Inflammatory macrophage treated with lipopolysaccharide for 4 hours (primary cell): ENCODE results near the gene HAL.
A peak's percentile ranks its signal among the peaks of the same experiment; 100 is the strongest.

Experiments
- DNase-seq: peaks from one replicate; pipeline ENCODE4 v3.0.0-alpha.2; 2020

Gene HAL

GRCh38 chr12:96014943-96015599 is 18.9 kb upstream of the HAL start:
- DNase-seq, result no peak

DNA sequence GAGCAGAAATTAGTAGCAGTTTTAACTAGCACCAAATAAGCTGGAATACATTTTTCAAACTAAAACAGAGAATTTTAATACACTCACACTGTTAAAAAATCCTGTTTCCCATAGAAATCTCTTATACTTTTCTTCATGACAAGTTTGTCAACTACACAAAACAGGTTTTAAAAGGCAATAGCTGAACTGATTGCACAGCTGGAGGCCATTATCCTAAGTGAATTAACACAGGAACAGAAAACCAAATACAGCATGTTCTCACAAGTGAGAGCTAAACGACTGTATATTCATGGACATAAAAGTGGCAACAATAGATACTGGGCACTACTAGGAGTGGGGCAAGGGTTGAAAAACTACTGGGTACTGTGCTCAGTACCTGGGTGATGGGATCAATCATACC is 11.6 kb upstream of the HAL start:
- no peak for DNase-seq

- no peak for DNase-seq
Observed at GRCh38 chr12:96006727-96007126, 10.6 kb upstream of the HAL start.

DNA sequence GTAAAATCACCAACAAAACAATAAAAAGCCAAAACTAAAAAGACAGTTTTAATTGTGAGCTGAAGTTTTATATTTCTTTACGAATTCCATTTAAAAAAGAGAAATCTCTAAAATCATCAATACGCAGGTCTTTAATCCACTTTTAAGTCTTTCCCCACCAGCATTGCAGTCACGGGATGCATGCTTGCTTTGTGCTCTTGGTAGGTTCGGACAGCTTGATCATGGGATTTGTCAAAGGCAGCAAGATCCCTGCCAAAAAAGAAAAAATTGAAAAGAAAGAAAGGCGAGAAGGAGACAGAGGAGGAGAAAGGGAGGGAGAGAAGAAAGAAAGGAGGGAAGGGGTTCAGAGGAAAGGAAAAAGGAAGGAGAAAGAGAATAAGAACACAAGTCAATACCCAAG is 4.7 kb upstream of the HAL start:
- DNase-seq, result no peak

- no peak for DNase-seq
Observed at GRCh38 chr12:95999484-95999883, 3.3 kb upstream of the HAL start.

GRCh38 chr12:95998611-95999286 is 2.6 kb upstream of the HAL start:
- DNase-seq, result peak; percentile 78

DNA sequence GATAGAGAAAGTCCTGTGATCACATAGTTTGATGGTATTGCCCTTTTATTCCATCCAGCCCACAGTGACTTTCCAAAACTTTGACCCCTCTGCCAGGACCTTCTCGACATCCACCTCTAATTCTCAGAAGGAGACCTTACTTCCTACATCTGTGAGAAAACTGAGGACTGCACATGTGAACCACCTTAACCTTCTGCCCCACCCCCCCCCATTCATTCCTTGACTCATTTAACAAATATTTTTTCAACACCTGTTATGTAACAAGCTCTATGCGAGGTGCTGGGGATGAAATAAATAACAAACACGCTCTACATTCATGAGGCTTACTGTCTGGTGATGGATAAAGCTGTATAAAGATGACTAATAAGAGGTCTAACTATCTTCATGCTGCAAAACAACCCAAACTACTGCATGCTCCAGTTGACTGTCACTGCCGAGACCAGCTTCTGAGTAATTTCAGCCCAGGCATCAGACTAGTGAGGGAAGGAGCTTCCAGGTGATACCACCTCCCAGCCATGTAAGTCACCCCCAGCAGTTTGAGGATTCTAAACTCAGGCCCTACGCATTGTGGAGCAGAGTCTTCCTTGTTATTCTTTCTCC is 1.9 kb upstream of the HAL start:
- DNase-seq, result no peak

GRCh38 chr12:95997276-95997675 is 1.1 kb upstream of the HAL start:
- DNase-seq, result no peak

GRCh38 chr12:95995238-95996031 is 709 bp downstream of the HAL start:
- DNase-seq, result no peak

GRCh38 chr12:95994476-95994875 is 1.7 kb downstream of the HAL start:
- no peak for DNase-seq

DNA sequence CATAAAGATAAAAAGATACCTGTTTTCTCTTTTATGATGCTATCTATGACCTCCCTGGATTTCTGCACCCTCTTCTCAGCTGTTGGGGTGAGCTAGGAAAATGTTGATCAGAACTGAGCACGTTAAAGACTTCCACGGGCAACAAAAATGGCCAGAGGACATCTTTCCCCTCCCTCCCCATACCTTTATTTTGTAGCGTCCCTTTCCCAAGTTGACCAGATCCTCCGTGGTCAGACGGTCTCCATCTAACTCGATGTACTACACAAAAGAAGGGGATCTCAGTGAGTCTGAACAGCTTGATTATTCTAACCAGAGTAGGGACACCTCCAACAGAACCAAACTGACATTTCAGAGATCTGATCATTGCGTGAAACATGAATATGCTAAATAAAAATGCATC is 2.2 kb downstream of the HAL start:
- DNase-seq, result no peak

DNA sequence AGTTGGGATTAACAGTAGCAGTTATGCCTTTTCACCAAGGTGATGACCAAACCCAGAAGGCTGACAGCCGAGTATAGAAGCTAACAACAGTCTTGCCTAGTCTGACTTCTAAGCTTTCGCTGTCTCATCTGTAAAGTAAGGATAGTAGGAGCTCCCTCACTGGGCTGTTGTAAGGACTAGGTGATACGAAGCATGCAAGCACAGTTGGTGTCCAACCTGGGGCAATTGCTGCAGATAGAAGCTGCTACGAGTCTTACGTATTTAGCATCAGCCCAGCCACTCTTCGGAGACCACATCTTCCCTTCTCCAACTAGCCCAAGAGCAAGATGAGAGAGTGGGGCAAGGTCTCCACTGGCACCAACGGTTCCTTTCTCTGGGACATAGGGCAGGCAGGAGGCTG is 6.0 kb downstream of the HAL start:
- no peak for DNase-seq

GRCh38 chr12:95989504-95990123 is 6.5 kb downstream of the HAL start:
- no peak for DNase-seq

- DNase-seq, result no peak
Observed at GRCh38 chr12:95988506-95989275, 7.5 kb downstream of the HAL start.

- DNase-seq, result no peak
Observed at GRCh38 chr12:95986635-95987570, 9.2 kb downstream of the HAL start.

- no peak for DNase-seq
Observed at GRCh38 chr12:95984682-95985081, 11.5 kb downstream of the HAL start.

GRCh38 chr12:95982602-95983001 is 13.5 kb downstream of the HAL start:
- DNase-seq, result no peak

DNA sequence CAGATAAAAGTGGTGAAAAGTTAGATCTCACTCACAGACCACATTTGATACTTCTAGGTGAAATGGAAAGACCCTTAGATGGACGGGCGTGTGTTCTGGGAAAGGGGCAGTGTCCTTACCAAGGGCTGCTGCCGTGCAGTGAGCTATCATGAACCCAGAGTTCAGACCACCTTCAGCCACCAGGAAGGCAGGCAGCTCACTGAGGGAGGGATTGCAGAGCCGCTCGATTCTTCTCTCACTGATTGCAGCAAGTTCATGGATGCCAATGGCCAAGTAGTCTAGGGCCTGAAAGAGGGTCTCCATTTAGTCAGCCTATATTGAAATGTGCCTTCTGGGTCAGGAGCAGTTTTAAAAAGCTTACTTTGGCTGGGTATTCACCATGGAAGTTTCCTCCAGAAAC is 15.7 kb downstream of the HAL start:
- no peak for DNase-seq

- no peak for DNase-seq
Observed at GRCh38 chr12:95978774-95979173, 17.4 kb downstream of the HAL start.

DNA sequence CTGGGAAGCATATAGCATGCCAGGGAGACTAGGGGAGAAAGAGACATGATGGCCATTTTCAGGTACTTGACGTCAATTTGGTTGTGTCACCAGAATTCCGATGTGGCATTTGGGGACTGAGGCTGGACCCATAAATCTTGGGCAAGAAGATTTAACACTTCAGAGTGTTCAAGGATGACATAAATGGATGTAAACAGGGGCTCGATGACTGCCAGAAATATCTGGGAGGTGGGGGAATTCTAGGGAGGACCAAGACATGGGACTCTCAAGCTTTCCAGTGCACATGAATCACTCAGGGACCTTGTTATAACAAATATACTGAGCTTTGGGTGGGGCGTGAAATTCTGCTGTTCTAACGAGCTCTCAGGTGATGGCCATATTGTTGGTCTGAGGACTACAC is 17.8 kb downstream of the HAL start:
- DNase-seq, result no peak

- no peak for DNase-seq
Observed at GRCh38 chr12:95977764-95978305, 18.3 kb downstream of the HAL start.
